ENCODE measurements around the gene KCNE1.
"Not testable (repeated sequence)": the region's sequence is repeated elsewhere in the genome, so short reads cannot be mapped to it uniquely, and the experiment has no call there.

The KCNE1 gene

DNA sequence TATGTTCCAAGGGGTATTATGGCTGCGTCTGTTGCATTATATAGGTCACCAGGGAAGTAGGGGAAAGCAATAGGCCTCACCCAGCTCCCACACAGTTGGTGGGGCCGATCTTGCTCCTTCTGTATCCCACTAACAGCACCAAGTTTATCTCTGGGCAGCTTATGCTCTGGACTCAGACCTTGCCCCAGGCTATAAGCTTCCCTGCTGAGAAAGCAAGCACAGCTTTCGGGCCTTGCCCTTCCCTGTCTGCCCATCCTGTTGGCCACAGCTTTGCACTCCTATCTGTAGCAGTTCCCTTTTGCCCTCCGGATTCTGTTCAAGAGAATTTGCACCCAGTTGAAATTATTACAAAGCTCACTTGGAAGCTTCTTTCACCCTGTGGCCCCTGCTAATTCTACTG is 12.9 kb downstream of the KCNE1 start:
- no peak overlapping the region for H3K27ac ChIP-seq
- TF ChIP-seq CTCF (conservative IDR thresholded peaks at IDR 0.05) = no peak

GRCh38 chr21:34498623-34499022 is 13.4 kb downstream of the KCNE1 start:
- H3K27ac ChIP-seq = no peak overlapping the region
- no peak for TF ChIP-seq CTCF (conservative IDR thresholded peaks at IDR 0.05)

DNA sequence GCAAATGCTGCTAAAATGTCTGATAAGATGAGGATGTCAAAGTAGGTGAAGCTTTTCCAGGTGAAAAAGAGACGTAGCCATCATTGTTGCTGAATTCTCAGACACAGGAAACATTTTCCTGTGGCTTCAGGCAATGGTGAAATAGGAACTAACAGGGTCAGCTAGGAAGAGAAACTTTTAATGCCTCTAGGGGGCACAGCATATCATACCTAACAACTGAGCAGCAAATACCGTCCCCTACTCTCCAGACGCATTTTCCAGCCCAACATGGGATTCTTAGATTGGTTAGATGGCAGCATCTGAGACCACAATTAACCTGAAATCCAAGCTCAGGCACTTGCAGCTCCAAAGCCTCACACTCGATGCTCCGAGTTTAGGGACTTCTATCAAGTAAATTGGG is 28.2 kb downstream of the KCNE1 start:
- H3K27ac ChIP-seq = not testable (repeated sequence)

GRCh38 chr21:34483435-34483834 is 28.6 kb downstream of the KCNE1 start:
- H3K27ac ChIP-seq = not testable (repeated sequence)

DNA sequence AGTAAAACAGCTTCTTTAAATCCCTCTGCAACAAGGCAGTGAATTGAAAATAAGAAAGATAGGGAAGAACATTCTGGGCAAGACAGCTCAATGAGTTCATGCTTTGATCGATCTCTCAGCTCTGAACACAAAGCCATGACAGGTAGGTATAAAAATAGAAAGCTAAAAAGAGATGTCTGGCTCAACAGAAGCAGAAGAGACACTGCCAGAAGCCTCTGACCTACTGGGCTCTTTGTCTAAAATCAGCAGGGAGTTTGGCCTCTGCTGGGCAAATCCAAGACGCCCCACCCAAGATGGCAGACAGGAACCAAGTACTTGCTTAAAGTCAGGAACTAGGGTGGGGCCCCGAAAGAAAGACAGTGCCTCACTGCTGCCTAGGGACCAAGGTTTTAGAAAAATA is 44.7 kb downstream of the KCNE1 start:
- H3K27ac ChIP-seq = not testable (repeated sequence)

GRCh38 chr21:34459426-34459825 is 52.6 kb downstream of the KCNE1 start:
- not testable (repeated sequence) for H3K27ac ChIP-seq

- not testable (repeated sequence) for H3K27ac ChIP-seq
Measured at GRCh38 chr21:34458266-34458665, 53.7 kb downstream of the KCNE1 start.

DNA sequence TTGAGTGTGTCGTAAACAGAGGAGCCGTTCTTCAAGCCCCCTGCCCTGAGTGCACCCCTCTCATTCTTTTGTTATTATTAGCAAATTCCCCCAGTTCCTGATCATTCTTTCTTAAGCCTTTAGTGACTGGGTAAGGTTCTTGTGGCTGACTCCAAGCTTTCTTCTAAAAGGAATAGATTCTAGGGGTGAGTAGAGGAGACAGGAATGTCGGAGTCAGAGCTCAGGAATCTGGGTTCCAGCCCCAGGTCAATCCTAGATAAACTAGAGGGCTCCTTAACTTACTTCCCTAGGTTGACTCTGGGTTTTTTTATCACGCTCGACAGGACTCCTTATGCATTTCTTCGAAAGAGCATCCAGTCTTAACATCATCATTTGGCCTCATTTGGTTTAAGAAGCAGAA is 55.8 kb downstream of the KCNE1 start:
- H3K27ac ChIP-seq = not testable (repeated sequence)

DNA sequence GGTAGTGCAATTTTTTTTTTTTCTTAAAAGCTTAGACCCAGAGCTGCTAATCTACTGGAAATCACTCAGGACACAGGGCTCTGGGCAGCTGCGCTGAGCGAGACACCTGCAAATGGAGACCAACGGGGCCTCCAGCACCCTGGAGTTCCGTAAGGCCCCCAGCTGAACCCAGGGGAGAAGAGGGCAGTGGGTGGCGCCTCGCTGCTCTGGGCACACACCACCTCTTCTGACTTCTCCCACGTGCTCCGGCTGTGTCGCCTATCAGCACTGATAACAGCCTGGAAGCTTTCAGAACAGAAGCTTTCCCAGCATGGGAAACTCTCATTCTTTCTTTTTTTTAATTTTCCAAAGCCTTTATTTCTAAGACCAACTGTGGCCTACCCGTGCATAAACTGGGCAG is 56.4 kb downstream of the KCNE1 start:
- not testable (repeated sequence) for H3K27ac ChIP-seq

- H3K27ac ChIP-seq = not testable (repeated sequence)
Measured at GRCh38 chr21:34447018-34447417, 65.0 kb downstream of the KCNE1 start.

- H3K27ac ChIP-seq = not testable (repeated sequence)
Measured at GRCh38 chr21:34443486-34443885, 68.5 kb downstream of the KCNE1 start.

DNA sequence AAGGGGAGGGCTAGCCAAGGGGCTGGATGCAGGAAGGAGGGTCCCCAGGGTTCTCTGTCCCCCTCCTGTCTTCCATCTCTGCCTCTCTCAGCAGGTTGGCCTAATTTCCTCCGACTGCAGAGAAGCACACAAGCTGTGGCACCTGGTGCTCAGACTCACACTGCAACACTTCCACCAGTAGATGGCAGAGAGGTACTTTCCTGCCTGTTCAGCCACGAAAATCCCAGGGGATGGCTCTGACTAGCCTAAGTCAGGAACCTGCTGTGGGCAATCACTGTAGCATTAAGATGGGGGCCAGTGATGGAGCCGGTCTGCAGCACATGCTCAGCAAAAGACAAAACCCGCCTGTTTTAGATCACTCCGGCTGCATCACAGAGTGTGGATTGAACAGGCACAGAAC is 82.3 kb downstream of the KCNE1 start:
- not testable (repeated sequence) for H3K27ac ChIP-seq

- not testable (repeated sequence) for H3K27ac ChIP-seq
Measured at GRCh38 chr21:34428441-34428840, 83.6 kb downstream of the KCNE1 start.

DNA sequence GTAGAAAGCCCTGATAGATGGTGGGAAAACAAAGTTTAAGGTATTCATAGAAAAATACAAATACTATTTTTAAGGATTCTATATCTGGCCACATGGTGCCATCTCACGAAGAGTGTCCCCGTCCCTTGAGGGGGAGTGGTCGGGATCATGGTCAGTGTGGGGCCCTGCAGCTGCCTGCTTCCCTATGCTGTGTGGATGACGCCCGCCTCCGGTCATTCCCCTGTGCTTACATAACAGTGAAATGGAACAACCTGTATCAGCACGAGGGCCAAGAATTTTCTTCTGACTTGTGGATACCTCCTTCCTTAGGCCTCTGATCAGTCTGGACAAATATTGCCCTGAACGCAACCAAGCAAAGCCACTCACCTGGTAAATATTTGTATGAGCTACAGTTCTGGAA is 84.7 kb downstream of the KCNE1 start:
- H3K27ac ChIP-seq = not testable (repeated sequence)

- not testable (repeated sequence) for H3K27ac ChIP-seq
Measured at GRCh38 chr21:34423805-34424204, 88.2 kb downstream of the KCNE1 start, which contains the start of gene SMIM34. Gene SMIM34 (minus strand): TSS chr21:34423951. CDS start chr21:34423839, 112 bp downstream.

DNA sequence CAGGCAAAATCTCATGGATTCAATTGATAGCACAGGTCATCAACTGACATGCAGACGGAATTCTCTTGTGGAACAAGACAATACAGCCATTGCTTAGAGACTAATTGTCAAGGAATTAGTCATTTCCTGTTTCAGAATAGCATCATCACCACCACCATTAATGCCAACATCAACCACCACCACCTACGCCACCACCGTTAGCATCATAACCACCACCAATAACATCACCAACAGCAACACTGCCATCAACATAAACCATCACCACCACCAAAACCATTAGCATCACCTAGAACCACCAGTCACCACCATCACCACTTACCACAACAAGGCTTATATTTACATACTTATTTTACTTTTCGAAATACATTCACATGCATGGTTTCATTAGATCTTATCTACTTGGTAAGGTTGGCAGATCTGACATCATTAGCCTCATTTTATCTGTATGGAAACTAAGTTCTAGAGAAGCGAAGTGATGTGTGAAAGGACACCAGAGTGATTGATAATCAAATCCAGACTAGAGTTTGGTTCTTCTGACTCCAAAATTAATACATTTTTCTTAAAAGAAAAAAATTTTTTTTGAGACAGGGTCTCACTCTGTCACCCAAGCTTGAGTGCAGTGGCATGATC is 94.4 kb downstream of the KCNE1 start:
- not testable (repeated sequence) for H3K27ac ChIP-seq

GRCh38 chr21:34407294-34407693 is 104.7 kb downstream of the KCNE1 start:
- not testable (repeated sequence) for H3K27ac ChIP-seq

DNA sequence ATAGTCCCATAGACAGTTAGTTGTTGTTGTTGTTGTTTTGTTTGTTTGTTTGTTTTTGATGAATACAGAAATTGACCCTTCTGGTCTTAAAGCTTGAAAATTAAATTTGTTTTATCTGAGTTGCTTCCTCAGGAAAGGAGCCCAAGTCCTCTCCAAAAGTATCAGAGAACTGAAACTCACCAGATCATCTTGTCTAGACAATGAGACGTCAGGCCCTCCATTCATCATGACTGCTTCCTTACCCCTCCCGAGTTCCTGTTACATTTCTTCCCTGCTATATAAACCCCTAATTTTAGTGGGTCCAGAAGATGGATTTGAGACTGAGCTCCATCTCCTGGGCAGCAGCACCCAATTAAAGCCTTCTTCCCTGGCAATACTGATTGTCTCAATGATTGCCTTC is 105.3 kb downstream of the KCNE1 start:
- not testable (repeated sequence) for H3K27ac ChIP-seq

DNA sequence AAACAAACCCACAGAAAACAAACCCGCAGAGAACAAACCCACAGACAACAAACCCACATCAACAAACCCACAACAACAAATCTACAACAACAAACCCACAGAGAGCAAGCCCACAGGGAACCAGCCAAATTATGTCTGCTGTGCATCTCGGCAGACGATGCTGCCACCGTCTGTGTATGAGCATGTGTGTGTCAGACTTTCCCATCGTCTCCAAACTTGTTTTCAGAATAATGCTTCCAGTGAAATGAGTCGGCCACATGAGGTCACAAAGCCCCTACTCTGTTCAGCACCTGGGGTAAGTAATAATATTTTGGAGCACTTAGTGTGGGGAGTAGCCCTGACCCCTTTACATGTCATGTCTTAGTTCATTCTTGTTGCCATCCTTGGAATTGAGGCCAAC is 105.9 kb downstream of the KCNE1 start:
- H3K27ac ChIP-seq = not testable (repeated sequence)

DNA sequence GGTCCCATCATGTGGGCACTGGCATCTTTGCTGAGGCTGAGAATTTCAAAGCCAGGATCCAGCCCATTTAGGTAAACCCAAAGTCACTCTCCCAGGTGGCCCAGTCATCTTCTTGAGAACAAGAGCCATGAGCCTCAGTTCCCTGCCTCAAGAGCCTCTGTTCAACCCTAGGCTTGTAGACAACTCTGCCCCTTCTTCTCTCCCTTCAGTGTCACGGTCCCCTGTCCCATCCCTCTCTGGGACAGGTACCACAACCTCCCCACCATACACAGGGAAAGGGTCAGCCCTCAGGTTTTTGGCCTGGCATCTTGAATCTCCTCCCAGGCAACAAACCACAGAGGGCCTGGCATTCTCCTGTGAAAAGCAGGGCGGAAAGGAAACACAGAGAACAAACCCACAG is 106.3 kb downstream of the KCNE1 start:
- not testable (repeated sequence) for H3K27ac ChIP-seq

GRCh38 chr21:34404742-34405141 is 107.3 kb downstream of the KCNE1 start:
- H3K27ac ChIP-seq = not testable (repeated sequence)

Measured in VCaP (cell line).